Measurements from ENCODE around the gene YPEL2. TPM values are rescaled to one million over a fixed set of nuclear protein-coding genes. Genes with fewer than 3 reads are reported as not detected.
A peak's percentile ranks its signal among the peaks of the same experiment; 100 is the strongest.

YPEL2 gene
- total and polyA plus RNA-seq, 2 donors (not counting 1 experiment from before 2014, with no cell fraction given), result 4.8 to 7.8 TPM

DNA sequence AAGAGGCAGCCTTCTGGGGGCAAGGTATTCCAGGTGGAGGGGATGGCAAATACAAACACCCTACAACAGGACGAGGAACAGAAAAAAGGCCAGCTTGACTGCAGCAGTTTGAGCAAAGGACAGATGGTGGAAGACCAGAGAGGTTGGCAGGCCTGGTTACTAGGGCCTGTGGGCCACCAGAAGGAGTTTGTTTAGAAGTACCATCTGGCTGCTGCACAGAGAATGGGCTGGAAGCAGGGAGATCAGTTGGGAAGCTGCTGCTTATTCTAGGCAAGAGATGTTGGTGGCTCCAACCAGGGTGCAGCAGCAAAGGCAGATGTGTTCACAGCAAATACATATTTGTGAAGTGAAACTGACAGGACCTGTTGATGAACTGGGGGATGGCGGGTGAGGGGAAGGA is 2.9 kb upstream of the YPEL2 start:
- Histone ChIP-seq H3K27me3 (ENCODE audit: control insufficient read depth, insufficient read depth, low read length) (peaks cover 6% of the 10 kb centered on the region), H3K9me3 (ENCODE audit: control insufficient read depth, insufficient read depth, low read depth, low read length) (no peaks in the 10 kb centered on the region), H4K20me1 (ENCODE audit: control insufficient read depth, extremely low read depth, insufficient read depth, low read length) (no peaks in the 10 kb centered on the region), H3K4me3 (replicated peaks in 1 of 4; ENCODE audit: control extremely low read depth in 1 of 4, insufficient read depth in 1 of 4, low read depth in 3 of 4, low read length in 4 of 4) (no peak overlapping the region), H3K9ac (ENCODE audit: insufficient read depth, low read length) (no peak overlapping the region), H3K79me2 (ENCODE audit: control insufficient read depth, insufficient read depth, low read length) (no peaks in the 10 kb centered on the region), H2AFZ (ENCODE audit: low read length) (no peak overlapping the region), H3K36me3 (ENCODE audit: control insufficient read depth, insufficient read depth, low read length) (no peaks in the 10 kb centered on the region), H3K4me2 (ENCODE audit: extremely low read depth, insufficient read depth, low read length) (no peak overlapping the region), H3K27ac (ENCODE audit: insufficient read depth, low read length) (no peak overlapping the region), H3K4me1 (ENCODE audit: control insufficient read depth, extremely low read depth, insufficient read depth, low read length) (peaks cover 6% of the 10 kb centered on the region)
- no peak for DNase-seq (ENCODE audit: low read depth in 2 of 2)
- TF ChIP-seq, protein P1, sequence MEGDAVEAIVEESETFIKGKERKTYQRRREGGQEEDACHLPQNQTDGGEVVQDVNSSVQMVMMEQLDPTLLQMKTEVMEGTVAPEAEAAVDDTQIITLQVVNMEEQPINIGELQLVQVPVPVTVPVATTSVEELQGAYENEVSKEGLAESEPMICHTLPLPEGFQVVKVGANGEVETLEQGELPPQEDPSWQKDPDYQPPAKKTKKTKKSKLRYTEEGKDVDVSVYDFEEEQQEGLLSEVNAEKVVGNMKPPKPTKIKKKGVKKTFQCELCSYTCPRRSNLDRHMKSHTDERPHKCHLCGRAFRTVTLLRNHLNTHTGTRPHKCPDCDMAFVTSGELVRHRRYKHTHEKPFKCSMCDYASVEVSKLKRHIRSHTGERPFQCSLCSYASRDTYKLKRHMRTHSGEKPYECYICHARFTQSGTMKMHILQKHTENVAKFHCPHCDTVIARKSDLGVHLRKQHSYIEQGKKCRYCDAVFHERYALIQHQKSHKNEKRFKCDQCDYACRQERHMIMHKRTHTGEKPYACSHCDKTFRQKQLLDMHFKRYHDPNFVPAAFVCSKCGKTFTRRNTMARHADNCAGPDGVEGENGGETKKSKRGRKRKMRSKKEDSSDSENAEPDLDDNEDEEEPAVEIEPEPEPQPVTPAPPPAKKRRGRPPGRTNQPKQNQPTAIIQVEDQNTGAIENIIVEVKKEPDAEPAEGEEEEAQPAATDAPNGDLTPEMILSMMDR (conservative IDR thresholded peaks at IDR 0.05 in 1 of 2, IDR thresholded peaks at IDR 0.05 in 1 of 2; ENCODE audit: low read depth in 1 of 2, low read length in 2 of 2), result no peak
- TF ChIP-seq EZH2 (IDR thresholded peaks at IDR 0.05; ENCODE audit: low read length, missing control alignments), result no peak

DNA sequence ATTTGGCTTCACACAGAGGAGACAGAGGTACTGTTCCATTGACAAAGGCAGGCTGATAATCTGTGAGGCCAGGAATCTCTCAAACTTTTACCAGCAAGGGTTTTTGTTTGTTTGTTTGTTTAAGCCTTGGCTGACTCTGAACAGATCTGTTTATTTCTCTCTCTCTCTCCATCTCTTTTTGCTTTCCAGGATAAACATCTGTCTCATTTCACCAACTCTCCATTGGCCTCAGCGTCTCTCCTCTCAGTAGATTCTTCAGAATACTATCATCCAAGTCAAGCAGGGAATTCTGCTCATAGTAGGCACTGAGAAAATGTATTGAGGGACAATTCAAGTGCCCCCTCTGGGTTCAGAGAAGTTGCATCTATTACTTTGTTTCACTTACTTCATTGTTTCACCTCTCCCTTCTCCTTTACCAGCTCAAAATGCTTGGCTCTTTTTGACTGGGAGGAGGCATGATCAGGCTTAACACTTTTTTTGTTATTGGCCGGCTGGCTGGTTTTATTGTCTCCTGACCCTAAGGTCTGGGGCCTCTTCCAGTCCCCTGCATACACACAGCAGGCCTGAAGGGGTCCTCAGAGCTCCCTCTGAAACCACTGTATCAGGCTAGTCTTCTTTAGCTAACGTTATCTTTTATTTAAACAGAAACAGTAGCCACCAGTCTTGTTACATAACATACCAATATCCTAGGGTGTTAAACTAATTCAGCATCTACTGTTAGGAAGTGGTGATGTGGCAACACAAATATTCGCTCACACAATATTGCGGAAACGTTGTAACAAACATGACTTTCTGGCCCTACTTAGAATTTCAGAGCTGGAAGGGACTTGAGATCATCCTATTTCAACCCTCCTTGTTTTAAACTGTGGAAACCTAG is 2.0 kb upstream of the YPEL2 start:
- no peak for TF ChIP-seq EZH2 (IDR thresholded peaks at IDR 0.05; ENCODE audit: low read length, missing control alignments)
- TF ChIP-seq, protein P1 (conservative IDR thresholded peaks at IDR 0.05 in 1 of 2, IDR thresholded peaks at IDR 0.05 in 1 of 2; ENCODE audit: low read depth in 1 of 2, low read length in 2 of 2), result peak; percentile 94 to 96
- Histone ChIP-seq H3K4me1 (ENCODE audit: control insufficient read depth, extremely low read depth, insufficient read depth, low read length) (peaks cover 6% of the 10 kb centered on the region), H3K4me3 (replicated peaks in 1 of 4; ENCODE audit: control extremely low read depth in 1 of 4, insufficient read depth in 1 of 4, low read depth in 3 of 4, low read length in 4 of 4) (no peak overlapping the region), H3K27ac (ENCODE audit: insufficient read depth, low read length) (no peak overlapping the region), H3K36me3 (ENCODE audit: control insufficient read depth, insufficient read depth, low read length) (no peaks in the 10 kb centered on the region), H4K20me1 (ENCODE audit: control insufficient read depth, extremely low read depth, insufficient read depth, low read length) (no peaks in the 10 kb centered on the region), H2AFZ (ENCODE audit: low read length) (no peak overlapping the region), H3K4me2 (ENCODE audit: extremely low read depth, insufficient read depth, low read length) (no peak overlapping the region), H3K27me3 (ENCODE audit: control insufficient read depth, insufficient read depth, low read length) (peaks cover 9% of the 10 kb centered on the region), H3K79me2 (ENCODE audit: control insufficient read depth, insufficient read depth, low read length) (no peaks in the 10 kb centered on the region), H3K9me3 (ENCODE audit: control insufficient read depth, insufficient read depth, low read depth, low read length) (no peaks in the 10 kb centered on the region), H3K9ac (ENCODE audit: insufficient read depth, low read length) (no peak overlapping the region)
- peak; percentile 74 to 84 for DNase-seq (ENCODE audit: low read depth in 2 of 2)

DNA sequence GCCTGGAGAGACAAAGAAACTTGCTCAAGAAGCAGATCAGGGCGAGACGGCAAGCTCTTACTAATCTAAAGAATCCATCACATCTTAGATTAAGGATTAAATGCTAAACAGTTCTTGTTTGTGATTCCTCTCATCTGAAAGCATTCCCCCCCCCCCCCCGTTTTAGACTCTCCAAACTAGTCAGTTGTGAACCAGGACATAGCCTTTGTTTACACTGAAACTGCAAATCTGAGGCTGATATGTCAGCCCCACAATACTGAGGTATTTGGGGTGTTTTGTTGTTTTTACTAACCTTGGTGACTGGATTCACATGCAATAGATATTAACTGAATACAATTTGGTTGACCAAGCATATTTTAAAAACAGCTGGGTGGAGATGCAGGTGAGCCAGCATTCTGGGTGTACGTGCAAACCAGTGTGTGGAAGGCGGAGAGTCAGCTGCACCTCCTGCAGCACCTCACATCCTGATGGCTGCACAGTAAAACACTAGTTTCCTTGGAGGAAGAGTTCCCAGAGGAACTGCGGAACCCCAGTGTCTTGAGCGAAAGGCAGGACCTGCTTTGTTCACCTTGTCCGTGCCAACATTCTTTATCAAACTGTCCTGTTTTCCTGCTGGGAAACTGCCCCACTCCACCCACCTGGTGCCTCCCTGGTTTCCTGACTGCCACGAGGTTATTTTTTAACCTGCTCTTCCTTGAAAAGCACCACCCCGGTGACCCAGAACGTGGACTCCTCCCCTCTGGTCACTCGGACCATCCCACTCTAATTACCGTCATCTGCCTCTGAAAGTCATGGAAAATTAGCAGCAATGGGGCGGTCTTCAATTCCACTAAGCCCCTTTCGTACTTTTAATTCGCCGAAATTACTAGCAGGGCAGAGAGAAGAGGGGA is 1.2 kb upstream of the YPEL2 start:
- Histone ChIP-seq H3K4me2 (ENCODE audit: extremely low read depth, insufficient read depth, low read length) (peak overlapping the region; percentile 8), H3K27me3 (ENCODE audit: control insufficient read depth, insufficient read depth, low read length) (peaks cover 9% of the 10 kb centered on the region), H3K4me1 (ENCODE audit: control insufficient read depth, extremely low read depth, insufficient read depth, low read length) (peaks cover 6% of the 10 kb centered on the region), H3K27ac (ENCODE audit: insufficient read depth, low read length) (no peak overlapping the region), H2AFZ (ENCODE audit: low read length) (no peak overlapping the region), H3K36me3 (ENCODE audit: control insufficient read depth, insufficient read depth, low read length) (no peaks in the 10 kb centered on the region), H3K4me3 (replicated peaks in 1 of 4; ENCODE audit: control extremely low read depth in 1 of 4, insufficient read depth in 1 of 4, low read depth in 3 of 4, low read length in 4 of 4) (no peak overlapping the region), H4K20me1 (ENCODE audit: control insufficient read depth, extremely low read depth, insufficient read depth, low read length) (no peaks in the 10 kb centered on the region), H3K9me3 (ENCODE audit: control insufficient read depth, insufficient read depth, low read depth, low read length) (no peaks in the 10 kb centered on the region), H3K79me2 (ENCODE audit: control insufficient read depth, insufficient read depth, low read length) (no peaks in the 10 kb centered on the region), H3K9ac (ENCODE audit: insufficient read depth, low read length) (no peak overlapping the region)
- DNase-seq (ENCODE audit: low read depth in 2 of 2), result no peak
- no peak for TF ChIP-seq EZH2 (IDR thresholded peaks at IDR 0.05; ENCODE audit: low read length, missing control alignments)
- TF ChIP-seq, protein P1 (conservative IDR thresholded peaks at IDR 0.05 in 1 of 2, IDR thresholded peaks at IDR 0.05 in 1 of 2; ENCODE audit: low read depth in 1 of 2, low read length in 2 of 2), result no peak
